Ectodermal cell (in vitro differentiated cells): ENCODE measurements around the gene ARNT2.

Experiments
- H3K27ac ChIP-seq: 2 replicates; pipeline ENCODE4 v1.7.0; 2013; ENCODE audit warnings: mild to moderate bottlenecking, low read depth, low read length; ENCODE audit not compliant: insufficient read depth, poor library complexity, severe bottlenecking
- H3K27me3 ChIP-seq: 2 replicates; pipeline ENCODE4 v1.7.0; 2013; ENCODE audit warnings: mild to moderate bottlenecking, low read length; ENCODE audit not compliant: insufficient read depth, control insufficient read depth, poor library complexity, severe bottlenecking
- H3K36me3 ChIP-seq: one replicate; pipeline ENCODE4 v1.7.0; 2013; ENCODE audit warnings: low read length; ENCODE audit not compliant: control insufficient read depth, insufficient read depth
- H3K4me1 ChIP-seq: one replicate; pipeline ENCODE4 v1.7.0; 2013; ENCODE audit warnings: low read length; ENCODE audit not compliant: control insufficient read depth, insufficient read depth
- H3K4me3 ChIP-seq: 2 replicates; pipeline ENCODE4 v1.7.0; 2013; ENCODE audit warnings: low read depth, low read length, control low read depth; ENCODE audit not compliant: insufficient read depth
- H3K9me3 ChIP-seq: 2 replicates; pipeline ENCODE4 v1.7.0; 2013; ENCODE audit warnings: mild to moderate bottlenecking, low read length, moderate library complexity; ENCODE audit not compliant: control insufficient read depth
- WGBS, 2 experiments: methylation state at CpG; one replicate each; pipeline ENCODE4 v1.1.7; 2013; ENCODE audit warnings: missing lambda C conversion rate in 2 of 2; 5-methylcytosine and 5-hydroxymethylcytosine counted together

Gene ARNT2

GRCh38 chr15:80462836-80463512, 58.8 kb downstream of the ARNT2 start:
- Histone ChIP-seq H3K27me3 (no peaks in the 10 kb centered on the region), H3K36me3 (no peaks in the 10 kb centered on the region), H3K27ac (no peak overlapping the region), H3K4me1 (peaks cover 3% of the 10 kb centered on the region), H3K4me3 (no peak overlapping the region), H3K9me3 (no peaks in the 10 kb centered on the region)
- WGBS, 2 experiments, result 93 to 94% methylated on average over 8 of the region's 8 CpGs

- no peaks in the 10 kb centered on the region for H3K9me3 ChIP-seq
- peaks cover 4% of the 10 kb centered on the region for H3K4me1 ChIP-seq
- H3K27ac ChIP-seq, result no peak overlapping the region
- H3K27me3 ChIP-seq, result no peaks in the 10 kb centered on the region
- H3K36me3 ChIP-seq, result no peaks in the 10 kb centered on the region
- H3K4me3 ChIP-seq, result no peak overlapping the region
- 93 to 95% methylated on average over 4 of the region's 4 CpGs for WGBS, 2 experiments
Measured at GRCh38 chr15:80464951-80465625, 60.9 kb downstream of the ARNT2 start.

- H3K27ac ChIP-seq, result no peak overlapping the region
- peaks cover 4% of the 10 kb centered on the region for H3K4me1 ChIP-seq
- H3K27me3 ChIP-seq, result no peaks in the 10 kb centered on the region
- H3K4me3 ChIP-seq, result no peak overlapping the region
- no peaks in the 10 kb centered on the region for H3K36me3 ChIP-seq
- 94% methylated on average over 5 of the region's 5 CpGs for WGBS, 2 experiments
- no peaks in the 10 kb centered on the region for H3K9me3 ChIP-seq
Measured at GRCh38 chr15:80465626-80466005, 61.4 kb downstream of the ARNT2 start.

- Histone ChIP-seq H3K27me3 (no peaks in the 10 kb centered on the region), H3K4me1 (peaks cover 4% of the 10 kb centered on the region), H3K27ac (no peak overlapping the region), H3K36me3 (peaks cover 4% of the 10 kb centered on the region), H3K4me3 (no peak overlapping the region), H3K9me3 (no peaks in the 10 kb centered on the region)
- WGBS, 2 experiments, result 80 to 87% methylated on average over 2 of the region's 2 CpGs
Measured at GRCh38 chr15:80466543-80466942, 62.4 kb downstream of the ARNT2 start.

GRCh38 chr15:80467311-80467714, 63.1 kb downstream of the ARNT2 start:
- Histone ChIP-seq H3K27ac (no peak overlapping the region), H3K4me1 (peaks cover 7% of the 10 kb centered on the region), H3K4me3 (no peak overlapping the region), H3K36me3 (peaks cover 4% of the 10 kb centered on the region), H3K9me3 (no peaks in the 10 kb centered on the region), H3K27me3 (no peaks in the 10 kb centered on the region)
- 89 to 90% methylated on average over 16 of the region's 16 CpGs for WGBS, 2 experiments

- 80 to 88% methylated on average over 5 of the region's 5 CpGs for WGBS, 2 experiments
- Histone ChIP-seq H3K27me3 (no peaks in the 10 kb centered on the region), H3K27ac (no peak overlapping the region), H3K4me3 (no peak overlapping the region), H3K4me1 (peaks cover 21% of the 10 kb centered on the region), H3K36me3 (peaks cover 4% of the 10 kb centered on the region), H3K9me3 (no peaks in the 10 kb centered on the region)
Measured at GRCh38 chr15:80468796-80469195, 64.6 kb downstream of the ARNT2 start.

GRCh38 chr15:80471881-80472280, 67.7 kb downstream of the ARNT2 start:
- Histone ChIP-seq H3K4me3 (no peak overlapping the region), H3K27me3 (no peaks in the 10 kb centered on the region), H3K9me3 (no peaks in the 10 kb centered on the region), H3K36me3 (peaks cover 20% of the 10 kb centered on the region), H3K4me1 (peaks cover 22% of the 10 kb centered on the region), H3K27ac (no peak overlapping the region)
- WGBS, 2 experiments, result 69 to 75% methylated on average over 3 of the region's 3 CpGs

GRCh38 chr15:80473286-80474223, 69.4 kb downstream of the ARNT2 start:
- WGBS, 2 experiments, result 65 to 69% methylated on average over 8 of the region's 8 CpGs
- Histone ChIP-seq H3K36me3 (peaks cover 25% of the 10 kb centered on the region), H3K9me3 (no peaks in the 10 kb centered on the region), H3K4me1 (peaks cover 18% of the 10 kb centered on the region), H3K27ac (no peak overlapping the region), H3K27me3 (no peaks in the 10 kb centered on the region), H3K4me3 (no peak overlapping the region)

GRCh38 chr15:80474224-80475215, 70.3 kb downstream of the ARNT2 start:
- no peaks in the 10 kb centered on the region for H3K27me3 ChIP-seq
- H3K9me3 ChIP-seq, result no peaks in the 10 kb centered on the region
- H3K4me3 ChIP-seq, result no peak overlapping the region
- peaks cover 18% of the 10 kb centered on the region for H3K4me1 ChIP-seq
- no peak overlapping the region for H3K27ac ChIP-seq
- peaks cover 25% of the 10 kb centered on the region for H3K36me3 ChIP-seq
- 87 to 89% methylated on average over 9 of the region's 9 CpGs for WGBS, 2 experiments
